HCT116 (cell line): ENCODE results near the gene PANX3. TPM values are rescaled to one million over a fixed set of nuclear protein-coding genes. Genes with fewer than 3 reads are reported as not detected.

Experiments
- ATAC-seq: fragments of 200-7000 bp; cut with Tn5 transposase; 2 replicates; pipeline ENCODE4 v1.9.1; 2020; ENCODE audit warnings: mild to moderate bottlenecking, moderate library complexity
- BruUV-seq: library from RNA; stranded (reverse); fragments of 400-500 nt; replicated peaks from 2 replicates; lab custom pipeline; 2021; lab: Mats Ljungman, UMichigan
- CTCF ChIA-PET: fragments of 300-600 bp; sonication (Branson Sonifier 250); formaldehyde crosslinking; loops from one replicate; lab custom pipeline; 2021; ENCODE audit warnings: antibody characterized with exemption; lab: Charles Lee
- POLR2A ChIA-PET: fragments of 300-600, 350-600 bp; sonication (Branson Sonifier 250); formaldehyde crosslinking; loops from one replicate; lab custom pipeline; 2021; ENCODE audit warnings: antibody characterized with exemption; lab: Charles Lee
- RAD21 ChIA-PET, 2 experiments: fragments of 300-600 bp; sonication (Branson Sonifier 250); formaldehyde crosslinking; loops; one replicate each; lab custom pipeline; 2023; ENCODE audit warnings: low total read pairs in 2 of 2; ENCODE audit not compliant: uncharacterized antibody in 2 of 2, unreplicated experiment in 2 of 2, low non-redundant PET in 1 of 2; lab: Charles Lee
- DNase-seq: peaks from one replicate; pipeline ENCODE4 v3.0.0-alpha.2; 2010; ENCODE audit warnings: low read depth, low spot score
- H2AFZ ChIP-seq: fragments of 200-600 bp; shearing (Covaris generic), sonication (generic); 2 replicates; pipeline ENCODE4 v1.6.1; 2017; ENCODE audit warnings: low read depth, mixed run types, mixed read lengths, antibody characterized with exemption, low read length; ENCODE audit not compliant: poor library complexity, severe bottlenecking
- H3K27ac ChIP-seq: 2 replicates; pipeline ENCODE4 v1.5.1; 2012; ENCODE audit warnings: low read depth, low read length
- H3K27me3 ChIP-seq: fragments of 200-600 bp; sonication (generic); 2 replicates; pipeline ENCODE4 v1.6.1; 2016; ENCODE audit warnings: mixed run types, low read length, mixed read lengths; ENCODE audit not compliant: insufficient read depth
- H3K36me3 ChIP-seq, 2 experiments: fragments of 200-500 bp in 1 of 2; fragments of 200-600 bp in 1 of 2; sonication (Bioruptor generic) in 1 of 2; sonication (generic) in 1 of 2; 2 replicates each; pipeline versions ENCODE4 v1.5.1 to v1.6.1; 2014 to 2016; ENCODE audit warnings: low read length in 2 of 2, inconsistent platforms in 1 of 2, mixed read lengths in 1 of 2, mixed run types in 1 of 2; ENCODE audit not compliant: insufficient read depth in 2 of 2, control insufficient read depth in 1 of 2
- H3K4me1 ChIP-seq, 2 experiments: fragments of 200-600 bp in 1 of 2; sonication (generic) in 1 of 2; 2 replicates each; pipeline versions ENCODE4 v1.5.1 to v1.6.1; 2012 to 2017; ENCODE audit warnings: low read length in 2 of 2, inconsistent platforms in 1 of 2, mild to moderate bottlenecking in 1 of 2, mixed read lengths in 1 of 2, mixed run types in 1 of 2, moderate library complexity in 1 of 2; ENCODE audit not compliant: insufficient read depth in 2 of 2, control insufficient read depth in 1 of 2
- H3K4me2 ChIP-seq: fragments of 200-600 bp; sonication (generic); 2 replicates; pipeline ENCODE4 v1.6.1; 2017; ENCODE audit warnings: mixed run types, low read length, mixed read lengths
- H3K4me3 ChIP-seq, 2 experiments: fragments of 200-600 bp in 1 of 2; sonication (generic) in 1 of 2; replicated peaks in 1 of 2; 2 replicates each; pipeline ENCODE4 v1.5.1; 2011 to 2016; ENCODE audit warnings: low read length in 2 of 2, control low read depth in 1 of 2, low read depth in 1 of 2, mild to moderate bottlenecking in 1 of 2, mixed read lengths in 1 of 2, mixed run types in 1 of 2
- H3K79me2 ChIP-seq: fragments of 200-600 bp; sonication (generic); 2 replicates; pipeline ENCODE4 v1.6.1; 2017; ENCODE audit warnings: mild to moderate bottlenecking, mixed run types, low read length, moderate library complexity, mixed read lengths; ENCODE audit not compliant: insufficient read depth
- H3K9ac ChIP-seq: fragments of 200-600 bp; sonication (generic); 2 replicates; pipeline ENCODE4 v1.6.1; 2016; ENCODE audit warnings: low read length, mixed read lengths
- H3K9me2 ChIP-seq: fragments of 200-600 bp; sonication (generic), shearing (Covaris generic); 2 replicates; pipeline ENCODE4 v1.6.1; 2017; ENCODE audit warnings: mixed run types, mild to moderate bottlenecking, moderate library complexity; ENCODE audit not compliant: insufficient read depth
- H3K9me3 ChIP-seq, 2 experiments: fragments of 200-500 bp in 1 of 2; fragments of 200-600 bp in 1 of 2; sonication (Bioruptor generic) in 1 of 2; sonication (generic) in 1 of 2; 2 replicates each; pipeline ENCODE4 v1.6.1; 2014 to 2017; ENCODE audit warnings: low read length in 2 of 2, mixed read lengths in 2 of 2, inconsistent platforms in 1 of 2, low read depth in 1 of 2, mild to moderate bottlenecking in 1 of 2, mixed run types in 1 of 2, moderate library complexity in 1 of 2; ENCODE audit not compliant: control insufficient read depth in 1 of 2, insufficient read depth in 1 of 2
- H4K20me1 ChIP-seq: fragments of 200-600 bp; sonication (generic), shearing (Covaris generic); 2 replicates; pipeline ENCODE4 v1.6.1; 2017; ENCODE audit warnings: mixed run types, mild to moderate bottlenecking, moderate library complexity; ENCODE audit not compliant: insufficient read depth
- CBX3 ChIP-seq: IDR thresholded peaks from 2 replicates; pipeline ENCODE4 v1.6.1; 2012; ENCODE audit warnings: low read depth
- EGR1 ChIP-seq: IDR thresholded peaks from 2 replicates; pipeline ENCODE4 v1.6.1; 2012; ENCODE audit warnings: low read depth
- EZH2phosphoT487 ChIP-seq: fragments of 200-600 bp; IDR thresholded peaks from 2 replicates; pipeline ENCODE4 v1.6.1; 2018; ENCODE audit warnings: antibody characterized with exemption, borderline replicate concordance
- POLR2A ChIP-seq: IDR thresholded peaks from 2 replicates; pipeline ENCODE4 v1.7.0; 2011; ENCODE audit warnings: borderline replicate concordance; ENCODE audit not compliant: insufficient read depth, insufficient read length; ENCODE audit errors: extremely low read depth
- POLR2AphosphoS5 ChIP-seq: IDR thresholded peaks from 2 replicates; pipeline ENCODE4 v1.6.1; 2011; ENCODE audit warnings: mild to moderate bottlenecking, low read depth, low read length, moderate library complexity
- SRF ChIP-seq: IDR thresholded peaks from 2 replicates; pipeline ENCODE4 v1.6.1; 2012; ENCODE audit warnings: low read depth
- intact Hi-C: fragments of 100-400 bp; cut with micrococcal nuclease; formaldehyde crosslinking; loops from 2 replicates; pipeline ENCODE4 v1.10.0; 2022
- total RNA-seq: library from RNA; stranded (reverse); gene quantifications from one replicate; pipeline ENCODE4 v1.2.1, GENCODE V29; 2021; ENCODE audit not compliant: unreplicated experiment
- TF ChIP-seq, protein P1 (sequence below): IDR thresholded peaks from 2 replicates; pipeline ENCODE4 v1.6.1; 2012; ENCODE audit warnings: low read depth
- TF ChIP-seq, protein P2 (sequence below), 3 experiments: fragments of 200-600 bp in 1 of 3; sonication (generic) in 1 of 3; IDR thresholded peaks in 2 of 3; conservative IDR thresholded peaks in 1 of 3; 2 replicates each; pipeline ENCODE4 v1.5.1; 2012 to 2017; ENCODE audit warnings: low read depth in 2 of 3, low read length in 2 of 3, antibody characterized with exemption in 1 of 3, borderline replicate concordance in 1 of 3, control low read depth in 1 of 3, mild to moderate bottlenecking in 1 of 3, mixed read lengths in 1 of 3, mixed run types in 1 of 3, moderate library complexity in 1 of 3; ENCODE audit not compliant: insufficient read depth in 1 of 3
- TF ChIP-seq, protein P3 (sequence below): IDR thresholded peaks from 2 replicates; pipeline ENCODE4 v1.6.1; 2011; ENCODE audit warnings: mild to moderate bottlenecking, low read length, moderate library complexity; ENCODE audit not compliant: insufficient replicate concordance; ENCODE audit errors: extremely low read depth
- TF ChIP-seq, protein P4 (sequence below): IDR thresholded peaks from 2 replicates; pipeline ENCODE4 v1.6.1; 2012

Gene PANX3
- total RNA-seq, 1 experiment from 2014 or later: not detected

DNA sequence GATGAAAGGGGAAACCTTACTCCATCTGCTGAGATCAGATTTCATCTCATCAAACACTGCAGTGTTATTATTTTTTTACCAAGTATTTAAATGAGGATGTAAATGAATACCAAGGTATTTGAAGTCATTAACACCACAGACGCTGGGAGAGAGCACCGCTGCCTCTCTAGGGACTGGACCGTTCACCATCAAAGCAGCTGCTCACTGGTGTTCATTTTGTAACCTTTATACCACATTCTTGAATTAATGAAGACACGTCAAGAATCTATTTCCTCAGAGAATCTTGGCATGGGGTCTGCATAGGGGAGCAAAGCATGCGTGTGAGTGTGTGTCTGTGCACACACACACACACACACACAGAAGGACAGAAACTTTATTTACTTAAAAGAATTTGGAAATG is 46.7 kb downstream of the PANX3 start:
- no peaks in the 10 kb centered on the region for H4K20me1 ChIP-seq
- POLR2A ChIA-PET: no interaction called here
- TF ChIP-seq EZH2phosphoT487: no peak
- no peak for TF ChIP-seq POLR2A
- no peak for TF ChIP-seq CBX3
- TF ChIP-seq, protein P1, sequence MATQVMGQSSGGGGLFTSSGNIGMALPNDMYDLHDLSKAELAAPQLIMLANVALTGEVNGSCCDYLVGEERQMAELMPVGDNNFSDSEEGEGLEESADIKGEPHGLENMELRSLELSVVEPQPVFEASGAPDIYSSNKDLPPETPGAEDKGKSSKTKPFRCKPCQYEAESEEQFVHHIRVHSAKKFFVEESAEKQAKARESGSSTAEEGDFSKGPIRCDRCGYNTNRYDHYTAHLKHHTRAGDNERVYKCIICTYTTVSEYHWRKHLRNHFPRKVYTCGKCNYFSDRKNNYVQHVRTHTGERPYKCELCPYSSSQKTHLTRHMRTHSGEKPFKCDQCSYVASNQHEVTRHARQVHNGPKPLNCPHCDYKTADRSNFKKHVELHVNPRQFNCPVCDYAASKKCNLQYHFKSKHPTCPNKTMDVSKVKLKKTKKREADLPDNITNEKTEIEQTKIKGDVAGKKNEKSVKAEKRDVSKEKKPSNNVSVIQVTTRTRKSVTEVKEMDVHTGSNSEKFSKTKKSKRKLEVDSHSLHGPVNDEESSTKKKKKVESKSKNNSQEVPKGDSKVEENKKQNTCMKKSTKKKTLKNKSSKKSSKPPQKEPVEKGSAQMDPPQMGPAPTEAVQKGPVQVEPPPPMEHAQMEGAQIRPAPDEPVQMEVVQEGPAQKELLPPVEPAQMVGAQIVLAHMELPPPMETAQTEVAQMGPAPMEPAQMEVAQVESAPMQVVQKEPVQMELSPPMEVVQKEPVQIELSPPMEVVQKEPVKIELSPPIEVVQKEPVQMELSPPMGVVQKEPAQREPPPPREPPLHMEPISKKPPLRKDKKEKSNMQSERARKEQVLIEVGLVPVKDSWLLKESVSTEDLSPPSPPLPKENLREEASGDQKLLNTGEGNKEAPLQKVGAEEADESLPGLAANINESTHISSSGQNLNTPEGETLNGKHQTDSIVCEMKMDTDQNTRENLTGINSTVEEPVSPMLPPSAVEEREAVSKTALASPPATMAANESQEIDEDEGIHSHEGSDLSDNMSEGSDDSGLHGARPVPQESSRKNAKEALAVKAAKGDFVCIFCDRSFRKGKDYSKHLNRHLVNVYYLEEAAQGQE: no peak
- no peak for TF ChIP-seq SRF
- no peak for TF ChIP-seq POLR2AphosphoS5
- TF ChIP-seq, protein P2, sequence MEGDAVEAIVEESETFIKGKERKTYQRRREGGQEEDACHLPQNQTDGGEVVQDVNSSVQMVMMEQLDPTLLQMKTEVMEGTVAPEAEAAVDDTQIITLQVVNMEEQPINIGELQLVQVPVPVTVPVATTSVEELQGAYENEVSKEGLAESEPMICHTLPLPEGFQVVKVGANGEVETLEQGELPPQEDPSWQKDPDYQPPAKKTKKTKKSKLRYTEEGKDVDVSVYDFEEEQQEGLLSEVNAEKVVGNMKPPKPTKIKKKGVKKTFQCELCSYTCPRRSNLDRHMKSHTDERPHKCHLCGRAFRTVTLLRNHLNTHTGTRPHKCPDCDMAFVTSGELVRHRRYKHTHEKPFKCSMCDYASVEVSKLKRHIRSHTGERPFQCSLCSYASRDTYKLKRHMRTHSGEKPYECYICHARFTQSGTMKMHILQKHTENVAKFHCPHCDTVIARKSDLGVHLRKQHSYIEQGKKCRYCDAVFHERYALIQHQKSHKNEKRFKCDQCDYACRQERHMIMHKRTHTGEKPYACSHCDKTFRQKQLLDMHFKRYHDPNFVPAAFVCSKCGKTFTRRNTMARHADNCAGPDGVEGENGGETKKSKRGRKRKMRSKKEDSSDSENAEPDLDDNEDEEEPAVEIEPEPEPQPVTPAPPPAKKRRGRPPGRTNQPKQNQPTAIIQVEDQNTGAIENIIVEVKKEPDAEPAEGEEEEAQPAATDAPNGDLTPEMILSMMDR (IDR thresholded peaks at IDR 0.05 in 2 of 3, conservative IDR thresholded peaks at IDR 0.05 in 1 of 3; ENCODE audit: borderline replicate concordance in 1 of 3, insufficient read depth in 1 of 3, low read depth in 2 of 3, low read length in 2 of 3): no peak
- no peak for TF ChIP-seq EGR1
- TF ChIP-seq, protein P3, sequence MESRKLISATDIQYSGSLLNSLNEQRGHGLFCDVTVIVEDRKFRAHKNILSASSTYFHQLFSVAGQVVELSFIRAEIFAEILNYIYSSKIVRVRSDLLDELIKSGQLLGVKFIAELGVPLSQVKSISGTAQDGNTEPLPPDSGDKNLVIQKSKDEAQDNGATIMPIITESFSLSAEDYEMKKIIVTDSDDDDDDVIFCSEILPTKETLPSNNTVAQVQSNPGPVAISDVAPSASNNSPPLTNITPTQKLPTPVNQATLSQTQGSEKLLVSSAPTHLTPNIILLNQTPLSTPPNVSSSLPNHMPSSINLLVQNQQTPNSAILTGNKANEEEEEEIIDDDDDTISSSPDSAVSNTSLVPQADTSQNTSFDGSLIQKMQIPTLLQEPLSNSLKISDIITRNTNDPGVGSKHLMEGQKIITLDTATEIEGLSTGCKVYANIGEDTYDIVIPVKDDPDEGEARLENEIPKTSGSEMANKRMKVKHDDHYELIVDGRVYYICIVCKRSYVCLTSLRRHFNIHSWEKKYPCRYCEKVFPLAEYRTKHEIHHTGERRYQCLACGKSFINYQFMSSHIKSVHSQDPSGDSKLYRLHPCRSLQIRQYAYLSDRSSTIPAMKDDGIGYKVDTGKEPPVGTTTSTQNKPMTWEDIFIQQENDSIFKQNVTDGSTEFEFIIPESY: no peak
- TF ChIP-seq, protein P4, sequence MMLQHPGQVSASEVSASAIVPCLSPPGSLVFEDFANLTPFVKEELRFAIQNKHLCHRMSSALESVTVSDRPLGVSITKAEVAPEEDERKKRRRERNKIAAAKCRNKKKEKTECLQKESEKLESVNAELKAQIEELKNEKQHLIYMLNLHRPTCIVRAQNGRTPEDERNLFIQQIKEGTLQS: no peak
- H3K9ac ChIP-seq: no peak overlapping the region
- no peaks in the 10 kb centered on the region for H3K79me2 ChIP-seq
- BruUV-seq: no TSS peak
- H3K27me3 ChIP-seq: no peaks in the 10 kb centered on the region
- no peak overlapping the region for H2AFZ ChIP-seq
- no peak for ATAC-seq
- CTCF ChIA-PET: no interaction called here
- no peaks in the 10 kb centered on the region for H3K9me3 ChIP-seq
- no peaks in the 10 kb centered on the region for H3K36me3 ChIP-seq
- H3K27ac ChIP-seq: no peak overlapping the region
- DNase-seq: no peak
- no peaks in the 10 kb centered on the region for H3K9me2 ChIP-seq
- no peaks in the 10 kb centered on the region for H3K4me1 ChIP-seq
- H3K4me2 ChIP-seq: no peak overlapping the region
- RAD21 ChIA-PET: no interaction called here
- no peak overlapping the region for H3K4me3 ChIP-seq
- intact Hi-C loops: no loop called here
